BE2C (cell line): Measurements from ENCODE around the gene FCGR1A.
"Not testable (repeated sequence)": the region's sequence is repeated elsewhere in the genome, so short reads cannot be mapped to it uniquely, and the experiment has no call there.

Experiments
- DNase-seq: peaks from one replicate; pipeline ENCODE4 v3.0.0-alpha.2; 2020
- H3K27me3 ChIP-seq: fragments of 250-450 bp; sonication (Bioruptor Pico); 2 replicates; pipeline ENCODE4 v1.5.1; 2020; ENCODE audit warnings: mild to moderate bottlenecking
- H3K36me3 ChIP-seq: fragments of 250-450 bp; sonication (Bioruptor Pico); 2 replicates; pipeline ENCODE4 v1.5.1; 2020; ENCODE audit warnings: mild to moderate bottlenecking
- H3K4me1 ChIP-seq: fragments of 250-450 bp; sonication (Bioruptor Pico); 2 replicates; pipeline ENCODE4 v1.5.1; 2020
- H3K4me3 ChIP-seq: 2 replicates; pipeline ENCODE4 v1.5.1; 2011; ENCODE audit warnings: low read depth, low read length
- H3K9me3 ChIP-seq: fragments of 250-450 bp; sonication (Bioruptor Pico); 2 replicates; pipeline ENCODE4 v1.5.1; 2020

Gene FCGR1A

GRCh38 chr1:149766241-149766640 is 16.3 kb upstream of the FCGR1A start:
- DNase-seq: not testable (repeated sequence)

GRCh38 chr1:149769216-149769615 is 13.3 kb upstream of the FCGR1A start:
- H3K27me3 ChIP-seq, DNase-seq, H3K4me3 ChIP-seq, H3K36me3 ChIP-seq, H3K9me3 ChIP-seq, H3K4me1 ChIP-seq: not testable (repeated sequence)

More at GRCh38 chr1:149766241-149766640, 16.3 kb upstream of the FCGR1A start:
- H3K27me3 ChIP-seq, H3K36me3 ChIP-seq, H3K4me3 ChIP-seq, H3K9me3 ChIP-seq, H3K4me1 ChIP-seq: not testable (repeated sequence)

DNA sequence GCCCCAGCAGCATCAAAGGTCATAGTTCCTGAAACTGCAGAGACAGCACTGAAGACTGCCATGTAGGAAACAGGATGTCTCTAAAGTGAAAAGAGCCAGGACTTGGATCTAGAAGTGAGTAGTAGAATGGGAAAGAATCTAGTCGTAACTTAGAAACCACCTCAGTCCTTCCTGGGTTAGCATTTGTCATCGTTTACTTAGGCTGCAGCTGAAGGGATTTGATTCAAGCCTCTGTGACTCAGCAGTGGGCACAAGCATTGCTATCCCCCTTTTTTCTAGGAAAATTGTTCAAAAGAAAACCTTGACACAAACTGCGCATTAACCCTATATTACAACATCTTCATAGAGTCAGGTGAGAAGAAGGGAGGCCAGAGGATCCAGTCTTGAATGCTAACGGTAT is 11.8 kb upstream of the FCGR1A start:
- not testable (repeated sequence) for H3K36me3 ChIP-seq, H3K27me3 ChIP-seq, DNase-seq, H3K9me3 ChIP-seq, H3K4me3 ChIP-seq, H3K4me1 ChIP-seq

- H3K27me3 ChIP-seq, H3K9me3 ChIP-seq, H3K4me3 ChIP-seq, H3K36me3 ChIP-seq, DNase-seq, H3K4me1 ChIP-seq: not testable (repeated sequence)
Observed at GRCh38 chr1:149771653-149772425, 10.7 kb upstream of the FCGR1A start.

GRCh38 chr1:149775510-149776147 is 6.9 kb upstream of the FCGR1A start:
- not testable (repeated sequence) for H3K27me3 ChIP-seq, H3K4me3 ChIP-seq, H3K4me1 ChIP-seq, DNase-seq, H3K36me3 ChIP-seq, H3K9me3 ChIP-seq

- H3K36me3 ChIP-seq, H3K27me3 ChIP-seq, H3K4me3 ChIP-seq, H3K9me3 ChIP-seq, H3K4me1 ChIP-seq, DNase-seq: not testable (repeated sequence)
Observed at GRCh38 chr1:149777084-149777483, 5.4 kb upstream of the FCGR1A start.

GRCh38 chr1:149778313-149778712 is 4.2 kb upstream of the FCGR1A start:
- H3K9me3 ChIP-seq, DNase-seq, H3K4me3 ChIP-seq, H3K27me3 ChIP-seq, H3K4me1 ChIP-seq, H3K36me3 ChIP-seq: not testable (repeated sequence)

GRCh38 chr1:149781413-149781984 is 995 bp upstream of the FCGR1A start:
- not testable (repeated sequence) for DNase-seq, H3K27me3 ChIP-seq, H3K36me3 ChIP-seq, H3K4me1 ChIP-seq, H3K4me3 ChIP-seq, H3K9me3 ChIP-seq

- not testable (repeated sequence) for H3K4me3 ChIP-seq, DNase-seq, H3K4me1 ChIP-seq, H3K27me3 ChIP-seq, H3K9me3 ChIP-seq, H3K36me3 ChIP-seq
Observed at GRCh38 chr1:149783289-149783688, 795 bp downstream of the FCGR1A start.

GRCh38 chr1:149783868-149784267 is 1.4 kb downstream of the FCGR1A start:
- DNase-seq, H3K9me3 ChIP-seq, H3K27me3 ChIP-seq, H3K36me3 ChIP-seq, H3K4me3 ChIP-seq, H3K4me1 ChIP-seq: not testable (repeated sequence)

DNA sequence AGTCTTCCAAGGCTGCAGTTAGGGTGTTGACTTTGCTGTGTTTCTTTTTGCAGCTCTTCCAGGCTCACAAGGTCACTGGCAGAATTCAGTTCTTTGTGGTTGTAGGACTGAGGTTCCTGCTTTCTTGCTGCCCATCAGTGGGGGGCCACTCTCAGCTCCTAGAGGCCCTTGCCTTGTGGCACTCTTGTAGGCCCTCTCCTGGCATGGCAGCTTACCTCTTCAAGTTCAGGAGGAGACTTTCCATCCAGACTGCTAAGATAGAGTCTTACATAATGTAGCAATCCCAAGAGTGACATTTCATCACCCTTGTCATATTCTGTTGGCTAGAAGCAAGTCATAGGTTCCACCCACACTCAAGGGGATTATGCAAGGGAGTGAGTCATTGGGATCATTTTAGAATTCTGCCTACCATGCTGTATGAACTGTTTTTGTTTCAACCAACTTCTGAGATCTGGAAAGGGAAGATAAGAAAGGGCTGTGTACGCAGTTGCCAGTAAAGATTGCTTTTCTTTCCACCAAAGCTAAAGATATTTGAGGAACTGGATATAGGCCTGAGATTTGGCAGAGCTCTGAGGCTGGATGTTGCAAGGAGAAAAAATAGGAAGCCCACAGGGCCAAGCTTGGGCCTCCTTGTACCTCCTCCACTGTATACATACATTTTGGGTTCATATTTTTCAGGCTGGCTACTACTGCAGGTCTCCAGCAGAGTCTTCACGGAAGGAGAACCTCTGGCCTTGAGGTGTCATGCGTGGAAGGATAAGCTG is 5.4 kb downstream of the FCGR1A start:
- not testable (repeated sequence) for H3K27me3 ChIP-seq, H3K4me1 ChIP-seq, H3K4me3 ChIP-seq, H3K36me3 ChIP-seq, H3K9me3 ChIP-seq, DNase-seq
